GM18858 (cell line): ENCODE measurements around the gene CD177.
"Not testable (repeated sequence)": the region's sequence is repeated elsewhere in the genome, so short reads cannot be mapped to it uniquely, and the experiment has no call there.

Experiments used
- ATAC-seq: cut with Tn5 transposase; IDR thresholded peaks from one replicate; pipeline ENCODE4 v1.9.1; 2021; ENCODE audit not compliant: unreplicated experiment

CD177 gene

DNA sequence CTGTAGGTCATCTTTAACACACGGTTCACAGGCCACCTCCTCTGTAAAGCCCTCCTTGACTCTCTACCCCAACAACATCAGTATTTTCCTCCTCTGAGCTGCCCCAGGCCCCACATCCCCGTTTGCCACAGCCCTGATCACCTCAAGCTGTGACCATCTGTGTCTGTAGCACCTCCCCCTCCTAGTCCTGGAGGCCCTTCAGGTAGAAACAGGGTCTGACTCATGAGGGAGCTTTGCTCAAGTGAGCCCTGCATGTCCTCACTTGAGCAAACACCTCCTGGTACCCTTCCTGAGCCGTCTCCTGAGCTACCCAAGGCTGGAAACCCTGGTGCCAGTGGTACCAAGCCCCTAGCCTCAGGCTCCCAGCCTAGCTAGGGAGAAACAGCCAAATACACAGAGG lies 24.1 kb downstream of the CD177 start:
- not testable (repeated sequence) for ATAC-seq

DNA sequence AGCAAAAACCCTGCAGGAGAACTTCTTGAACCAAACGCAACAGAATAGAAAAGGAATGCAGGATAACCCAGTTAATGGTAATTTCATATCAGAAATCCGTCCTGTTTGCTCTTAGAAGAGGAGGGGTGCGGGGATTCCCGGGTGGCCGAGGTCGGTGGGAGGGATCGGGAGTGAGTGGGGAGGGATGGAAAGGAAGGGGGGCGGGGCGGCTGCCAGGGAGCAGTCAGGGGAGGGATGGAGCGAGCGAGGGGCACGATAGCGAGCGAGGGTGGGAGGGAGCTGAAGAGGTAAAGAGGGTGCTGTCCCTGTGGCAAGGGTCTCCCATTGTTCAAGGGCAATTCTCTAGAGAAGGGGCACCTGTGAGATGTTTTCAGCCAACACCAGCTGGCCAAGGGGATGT lies 26.5 kb downstream of the CD177 start:
- ATAC-seq, result no peak

DNA sequence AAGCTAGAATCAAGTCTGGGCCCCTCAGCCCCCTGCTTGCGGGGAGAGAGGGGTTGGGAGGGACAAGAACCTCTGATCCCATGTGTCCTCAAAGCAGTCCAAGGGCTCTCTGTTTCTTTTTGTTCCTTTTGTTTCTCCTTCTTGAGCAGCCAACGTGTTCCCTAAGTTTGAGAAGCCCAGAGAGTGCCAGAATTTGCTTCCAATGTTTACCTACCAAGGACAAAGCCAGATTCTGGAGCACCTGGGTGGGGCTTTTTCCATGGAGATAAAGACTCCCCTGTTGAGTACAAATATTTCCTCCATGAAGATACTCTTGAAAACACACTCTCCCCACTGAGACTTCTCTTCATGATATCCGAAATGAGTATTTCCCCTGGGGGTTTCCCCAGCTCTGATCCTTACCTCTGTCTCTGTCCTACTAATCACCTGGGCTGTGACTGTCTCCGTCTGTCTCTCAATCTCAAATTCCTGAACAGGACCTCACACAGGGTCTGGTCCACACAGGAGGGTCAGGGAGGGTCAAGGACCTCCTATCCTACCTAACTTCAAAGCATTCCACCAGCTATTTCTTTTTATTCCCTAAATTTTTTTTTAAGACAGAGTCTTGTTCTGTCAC lies 27.4 kb downstream of the CD177 start:
- ATAC-seq, result no peak

- not testable (repeated sequence) for ATAC-seq
These were observed 29.2 kb downstream of the CD177 start for GRCh38 chr19:43382586-43383216.

GRCh38 chr19:43383254-43383653 lies 29.8 kb downstream of the CD177 start:
- ATAC-seq, result not testable (repeated sequence)

GRCh38 chr19:43383759-43384158 lies 30.3 kb downstream of the CD177 start:
- not testable (repeated sequence) for ATAC-seq

DNA sequence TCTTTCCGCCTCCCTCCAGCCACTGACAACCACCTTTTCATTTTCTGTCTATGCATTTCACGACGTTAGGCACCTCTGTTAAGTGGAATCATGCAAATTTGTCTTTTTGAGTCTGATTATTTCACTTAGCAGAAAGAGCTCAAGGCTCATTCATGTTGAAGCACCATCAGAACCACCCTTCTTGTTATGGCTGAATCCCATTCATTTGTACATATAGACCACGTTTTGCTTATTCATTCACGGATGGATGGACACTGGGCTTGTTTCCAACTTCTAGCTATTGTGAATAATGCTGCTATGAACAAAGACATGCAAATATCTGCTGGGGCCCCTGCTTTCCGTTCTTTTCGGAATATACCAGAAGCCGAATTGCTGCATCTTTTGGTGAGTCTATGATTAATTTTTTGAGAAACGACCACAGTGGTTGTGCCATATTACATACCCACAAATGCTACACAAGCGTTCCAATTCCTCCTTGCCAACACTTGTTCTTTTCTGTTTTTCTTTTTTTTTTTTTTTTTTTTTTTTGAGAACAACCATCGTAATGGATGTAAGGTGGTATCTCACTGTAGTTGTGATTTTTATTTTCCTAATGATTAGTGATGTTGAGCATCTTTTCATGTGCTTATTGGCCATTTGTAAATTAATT lies 37.5 kb downstream of the CD177 start:
- not testable (repeated sequence) for ATAC-seq

- ATAC-seq, result not testable (repeated sequence)
These were observed 38.1 kb downstream of the CD177 start for GRCh38 chr19:43391552-43391935.

DNA sequence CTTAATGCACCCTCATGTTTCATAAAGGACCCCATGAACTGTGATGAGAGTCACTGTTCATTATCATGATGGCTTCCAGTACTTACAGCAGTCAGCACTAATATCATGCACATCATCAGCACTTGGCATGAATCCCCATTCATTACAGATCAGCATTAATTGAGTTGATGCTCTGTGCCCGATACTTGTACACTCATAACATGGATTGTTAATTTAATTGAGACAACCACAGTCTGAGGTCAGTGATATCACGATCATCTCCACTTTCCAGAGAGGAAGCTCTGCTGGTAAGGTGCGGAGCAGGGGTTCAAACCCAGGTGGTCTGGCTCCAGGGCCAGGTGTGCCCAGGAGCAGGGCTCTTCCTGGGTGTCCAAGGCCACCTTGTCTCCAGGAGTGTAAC lies 40.0 kb downstream of the CD177 start:
- ATAC-seq, result not testable (repeated sequence)

DNA sequence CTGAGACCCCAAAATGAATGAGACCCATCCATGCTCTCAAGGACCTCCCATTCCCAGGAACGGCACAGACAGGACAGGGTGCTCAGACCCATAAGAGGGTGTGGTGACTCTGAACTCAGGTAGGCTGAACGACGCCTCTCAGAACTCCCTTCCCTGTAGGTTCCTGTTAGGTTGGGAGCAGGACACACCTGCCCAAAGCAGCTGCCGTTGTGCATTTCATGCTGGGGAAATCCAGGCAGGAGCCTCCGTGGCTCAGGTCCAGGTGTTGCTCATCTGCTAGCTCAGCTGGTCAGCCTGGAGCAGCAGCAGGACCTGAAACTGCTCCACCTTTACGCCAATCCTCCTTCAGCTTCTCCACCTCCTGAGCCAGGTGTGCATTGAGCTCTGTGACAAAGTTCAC lies 42.1 kb downstream of the CD177 start:
- ATAC-seq, result no peak

DNA sequence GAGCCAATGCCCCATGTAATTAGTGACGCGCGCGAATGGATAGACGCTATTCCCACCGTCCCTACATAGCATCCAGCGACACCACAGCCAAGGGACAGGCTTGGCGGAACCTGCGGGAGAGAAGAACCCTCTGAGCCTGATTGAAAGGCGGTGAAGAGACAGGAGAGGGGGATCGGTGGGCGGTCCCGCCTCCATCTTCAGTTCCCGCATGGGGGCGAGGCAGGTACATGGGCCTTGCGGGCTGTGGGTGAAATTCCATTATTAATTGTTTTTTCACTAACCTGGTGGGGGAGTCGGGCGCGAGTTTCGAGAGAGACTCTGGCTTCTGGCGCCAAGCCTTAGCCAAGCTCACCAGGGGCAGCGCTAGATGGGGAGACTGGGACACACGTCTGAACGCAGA lies 52.8 kb downstream of the CD177 start:
- ATAC-seq, result no peak

- ATAC-seq, result no peak
These were observed 54.0 kb downstream of the CD177 start for GRCh38 chr19:43407416-43408005.

DNA sequence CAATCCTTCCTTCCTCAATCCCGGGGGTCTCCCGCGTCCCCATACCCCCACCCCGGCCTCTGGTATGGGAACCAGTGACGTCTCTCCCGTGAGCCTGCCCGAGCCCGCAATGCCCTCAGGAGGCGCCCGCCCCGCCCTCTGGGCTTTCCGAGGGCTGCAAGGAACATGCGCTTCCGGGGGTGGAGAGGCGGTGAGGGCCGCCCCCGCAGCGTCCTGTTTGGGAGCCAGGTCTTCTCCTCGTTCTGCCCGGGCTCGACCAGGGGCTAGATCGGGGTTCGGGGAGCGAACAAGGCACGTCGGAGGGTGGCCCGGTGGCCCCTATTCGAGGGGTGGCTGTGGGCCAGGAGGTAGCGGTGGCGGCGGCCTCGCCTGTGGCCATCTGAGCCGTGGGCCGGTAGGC lies 54.6 kb downstream of the CD177 start:
- ATAC-seq, result no peak

DNA sequence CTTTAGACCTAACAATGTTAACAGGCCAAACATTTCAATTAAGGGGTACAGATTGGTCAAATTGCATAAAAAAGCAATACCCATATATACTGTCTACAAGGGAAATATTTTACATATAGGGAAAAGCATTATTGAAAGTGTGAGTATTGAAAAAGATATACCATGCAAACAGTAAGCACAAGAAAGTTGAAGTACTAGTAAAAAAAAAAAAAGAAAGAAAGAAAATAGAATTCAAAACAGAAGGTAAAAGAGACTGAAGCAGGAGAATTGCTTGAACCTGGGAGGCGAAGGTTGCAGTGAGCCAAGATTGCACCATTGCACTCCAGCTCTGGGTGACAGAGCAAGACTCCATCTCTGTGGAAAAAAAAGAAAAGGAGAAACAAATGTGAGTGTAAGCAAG lies 55.9 kb downstream of the CD177 start:
- ATAC-seq, result no peak

- no peak for ATAC-seq
These were observed 59.0 kb downstream of the CD177 start for GRCh38 chr19:43412441-43412840.
